ENCODE data around the gene SNX1. TPM values are rescaled to one million over a fixed set of nuclear protein-coding genes. Genes with fewer than 3 reads are reported as not detected.

The SNX1 gene
- total RNA-seq, 1 experiment from 2014 or later: 24.3 TPM

- no TSS peak for BruUV-seq (replicated peaks)
- no peak overlapping the region for H3K4me2 ChIP-seq (ENCODE audit: low read length)
- no peaks in the 10 kb centered on the region for H3K4me1 ChIP-seq (ENCODE audit: insufficient read depth, low read length)
- ATAC-seq (no peak), DNase-seq (no peak)
- POLR2A ChIA-PET (ENCODE audit: unreplicated experiment): no interaction called here
- no peaks in the 10 kb centered on the region for H3F3A ChIP-seq (ENCODE audit: low read length, unreplicated experiment)
- intact Hi-C loops (cut with micrococcal nuclease): no loop called here
- H3K9ac ChIP-seq (ENCODE audit: low read length): no peak overlapping the region
- no peak overlapping the region for H3K27ac ChIP-seq (ENCODE audit: low read length)
- H3K79me2 ChIP-seq (ENCODE audit: low read length): peaks cover 25% of the 10 kb centered on the region
- no peak overlapping the region for H3K4me3 ChIP-seq (ENCODE audit: low read length)
- H3K36me3 ChIP-seq (ENCODE audit: low read depth, low read length): peaks cover 31% of the 10 kb centered on the region
- H3K27me3 ChIP-seq (ENCODE audit: low read length): peaks cover 9% of the 10 kb centered on the region
- CTCF ChIA-PET: no interaction called here
- H4K20me1 ChIP-seq (ENCODE audit: low read length): 0 out of 2 replicates have a peak, but pooled peaks cover 16% of the 10 kb centered on the region
- H2AFZ ChIP-seq (ENCODE audit: low read length): no peak overlapping the region
- no peaks in the 10 kb centered on the region for H3K9me3 ChIP-seq (ENCODE audit: low read length)
- no peak for TF ChIP-seq EZH2phosphoT487 (IDR thresholded peaks at IDR 0.05; ENCODE audit: borderline replicate concordance, low read length)
- TF ChIP-seq, protein P1, sequence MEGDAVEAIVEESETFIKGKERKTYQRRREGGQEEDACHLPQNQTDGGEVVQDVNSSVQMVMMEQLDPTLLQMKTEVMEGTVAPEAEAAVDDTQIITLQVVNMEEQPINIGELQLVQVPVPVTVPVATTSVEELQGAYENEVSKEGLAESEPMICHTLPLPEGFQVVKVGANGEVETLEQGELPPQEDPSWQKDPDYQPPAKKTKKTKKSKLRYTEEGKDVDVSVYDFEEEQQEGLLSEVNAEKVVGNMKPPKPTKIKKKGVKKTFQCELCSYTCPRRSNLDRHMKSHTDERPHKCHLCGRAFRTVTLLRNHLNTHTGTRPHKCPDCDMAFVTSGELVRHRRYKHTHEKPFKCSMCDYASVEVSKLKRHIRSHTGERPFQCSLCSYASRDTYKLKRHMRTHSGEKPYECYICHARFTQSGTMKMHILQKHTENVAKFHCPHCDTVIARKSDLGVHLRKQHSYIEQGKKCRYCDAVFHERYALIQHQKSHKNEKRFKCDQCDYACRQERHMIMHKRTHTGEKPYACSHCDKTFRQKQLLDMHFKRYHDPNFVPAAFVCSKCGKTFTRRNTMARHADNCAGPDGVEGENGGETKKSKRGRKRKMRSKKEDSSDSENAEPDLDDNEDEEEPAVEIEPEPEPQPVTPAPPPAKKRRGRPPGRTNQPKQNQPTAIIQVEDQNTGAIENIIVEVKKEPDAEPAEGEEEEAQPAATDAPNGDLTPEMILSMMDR (conservative IDR thresholded peaks at IDR 0.05; ENCODE audit: low read depth, low read length): no peak
- no peak for TF ChIP-seq EZH2 (IDR thresholded peaks at IDR 0.05; ENCODE audit: low read length, unreplicated experiment)
- no peaks in the 10 kb centered on the region for H3K9me2 ChIP-seq (replicated peaks; ENCODE audit: low read length)
These were observed 61.0 kb downstream of the SNX1 start for GRCh38 chr15:64156652-64157331.

DNA sequence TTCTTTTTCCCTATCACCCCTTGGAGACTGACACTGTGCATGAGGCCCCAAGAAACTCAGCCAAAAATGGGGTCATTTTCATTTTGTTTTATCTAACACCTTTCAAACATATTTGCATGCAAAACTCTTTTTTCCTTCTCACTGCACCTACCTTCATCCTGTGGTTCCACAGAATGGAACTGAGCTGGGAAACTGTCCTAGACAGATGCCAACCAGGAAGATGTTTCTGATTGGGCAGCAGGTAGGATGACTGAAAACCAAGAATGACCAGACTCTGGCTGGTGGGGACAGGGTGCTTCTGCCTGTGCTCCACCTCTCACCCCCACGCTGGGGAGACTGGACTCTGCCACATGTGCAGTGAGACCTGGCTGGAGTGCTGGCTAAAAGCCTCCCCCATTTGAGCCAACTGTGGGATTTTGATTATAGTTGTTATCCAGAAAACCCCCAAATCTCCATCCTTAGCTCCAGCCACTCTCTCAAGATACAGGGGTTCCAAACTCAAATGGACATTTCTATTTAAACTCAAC is 61.9 kb downstream of the SNX1 start:
- Histone ChIP-seq H3K27me3 (ENCODE audit: low read length) (no peaks in the 10 kb centered on the region), H3K4me1 (ENCODE audit: insufficient read depth, low read length) (no peaks in the 10 kb centered on the region), H3K4me3 (ENCODE audit: low read length) (no peak overlapping the region), H2AFZ (ENCODE audit: low read length) (no peak overlapping the region), H3K4me2 (ENCODE audit: low read length) (no peak overlapping the region), H3K9me2 (replicated peaks; ENCODE audit: low read length) (no peaks in the 10 kb centered on the region), H3K9me3 (ENCODE audit: low read length) (no peaks in the 10 kb centered on the region), H3K27ac (ENCODE audit: low read length) (no peak overlapping the region), H4K20me1 (ENCODE audit: low read length) (0 out of 2 replicates have a peak, but pooled peaks cover 19% of the 10 kb centered on the region), H3K79me2 (ENCODE audit: low read length) (peaks cover 34% of the 10 kb centered on the region), H3K9ac (ENCODE audit: low read length) (no peak overlapping the region), H3F3A (ENCODE audit: low read length, unreplicated experiment) (no peaks in the 10 kb centered on the region), H3K36me3 (ENCODE audit: low read depth, low read length) (peaks cover 31% of the 10 kb centered on the region)
- DNase-seq (no peak), ATAC-seq (no peak)
- TF ChIP-seq, protein P1 (conservative IDR thresholded peaks at IDR 0.05; ENCODE audit: low read depth, low read length): no peak
- TF ChIP-seq EZH2 (IDR thresholded peaks at IDR 0.05; ENCODE audit: low read length, unreplicated experiment) (no peak), EZH2phosphoT487 (IDR thresholded peaks at IDR 0.05; ENCODE audit: borderline replicate concordance, low read length) (no peak)
- POLR2A ChIA-PET (ENCODE audit: unreplicated experiment): no interaction called here
- CTCF ChIA-PET: no interaction called here
- BruUV-seq (replicated peaks): no TSS peak
- intact Hi-C loops (cut with micrococcal nuclease): no loop called here
